Measurements from ENCODE around the gene PKDCC.

- TF ChIP-seq CTCF (IDR thresholded peaks at IDR 0.05; ENCODE audit: control extremely low read depth in 1 of 3, insufficient read depth in 1 of 3, low read depth in 1 of 3, low read length in 3 of 3) (no peak), POLR2A (IDR thresholded peaks at IDR 0.05; ENCODE audit: control extremely low read depth in 1 of 2, low read depth in 2 of 2, low read length in 2 of 2) (no peak), GTF2F1 (IDR thresholded peaks at IDR 0.05; ENCODE audit: borderline replicate concordance, low read depth, low read length) (no peak)
Observed at GRCh38 chr2:42087137-42087856, 39.5 kb downstream of the PKDCC start.
